ENCODE measurements around the gene PCDHGC3.

DNA sequence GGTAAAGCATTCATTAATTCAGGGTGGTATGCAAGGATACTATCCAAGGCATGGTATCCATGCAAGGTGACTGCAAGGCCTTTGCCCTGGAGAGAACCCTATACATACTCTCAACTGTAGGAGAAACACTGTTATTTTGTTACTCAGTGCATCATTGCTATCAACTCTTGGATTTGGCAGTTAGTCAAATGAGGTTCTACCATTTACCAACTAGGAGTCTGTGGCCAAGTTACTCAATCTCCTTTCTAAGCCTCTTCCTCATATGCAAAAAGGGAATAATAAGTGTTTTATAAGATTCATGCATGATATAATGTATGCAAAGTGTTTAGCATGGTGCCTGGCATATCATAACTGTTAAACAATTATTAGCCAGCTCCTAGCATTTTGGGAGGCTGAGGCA is 4.0 kb downstream of the PCDHGC3 start:
- TF ChIP-seq, protein P1, sequence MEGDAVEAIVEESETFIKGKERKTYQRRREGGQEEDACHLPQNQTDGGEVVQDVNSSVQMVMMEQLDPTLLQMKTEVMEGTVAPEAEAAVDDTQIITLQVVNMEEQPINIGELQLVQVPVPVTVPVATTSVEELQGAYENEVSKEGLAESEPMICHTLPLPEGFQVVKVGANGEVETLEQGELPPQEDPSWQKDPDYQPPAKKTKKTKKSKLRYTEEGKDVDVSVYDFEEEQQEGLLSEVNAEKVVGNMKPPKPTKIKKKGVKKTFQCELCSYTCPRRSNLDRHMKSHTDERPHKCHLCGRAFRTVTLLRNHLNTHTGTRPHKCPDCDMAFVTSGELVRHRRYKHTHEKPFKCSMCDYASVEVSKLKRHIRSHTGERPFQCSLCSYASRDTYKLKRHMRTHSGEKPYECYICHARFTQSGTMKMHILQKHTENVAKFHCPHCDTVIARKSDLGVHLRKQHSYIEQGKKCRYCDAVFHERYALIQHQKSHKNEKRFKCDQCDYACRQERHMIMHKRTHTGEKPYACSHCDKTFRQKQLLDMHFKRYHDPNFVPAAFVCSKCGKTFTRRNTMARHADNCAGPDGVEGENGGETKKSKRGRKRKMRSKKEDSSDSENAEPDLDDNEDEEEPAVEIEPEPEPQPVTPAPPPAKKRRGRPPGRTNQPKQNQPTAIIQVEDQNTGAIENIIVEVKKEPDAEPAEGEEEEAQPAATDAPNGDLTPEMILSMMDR (IDR thresholded peaks at IDR 0.05) = no peak
- TF ChIP-seq POLR2AphosphoS5 (IDR thresholded peaks at IDR 0.05) = no peak
